ENCODE results near the gene DLX1.
"Not testable (repeated sequence)": the region's sequence is repeated elsewhere in the genome, so short reads cannot be mapped to it uniquely, and the experiment has no call there.

The DLX1 gene

GRCh38 chr2:172085460-172086159, at the start of gene DLX1:
Gene DLX1, plus strand, starts transcription at chr2:172085507. Its CDS starts 171 bp downstream, at chr2:172085678.
- no peak for DNase-seq (ENCODE audit: low read depth in 2 of 2)

- DNase-seq (ENCODE audit: low read depth in 2 of 2) = no peak
These were observed 47.2 kb upstream of the DLX1 start for GRCh38 chr2:172038121-172038520.

GRCh38 chr2:172038604-172039003, 46.7 kb upstream of the DLX1 start:
- DNase-seq (ENCODE audit: low read depth in 2 of 2) = no peak

GRCh38 chr2:172039011-172039704, 46.1 kb upstream of the DLX1 start:
- no peak for DNase-seq (ENCODE audit: low read depth in 2 of 2)

- no peak for DNase-seq (ENCODE audit: low read depth in 2 of 2)
These were observed 45.0 kb upstream of the DLX1 start for GRCh38 chr2:172040311-172040710.

- no peak for DNase-seq (ENCODE audit: low read depth in 2 of 2)
These were observed 39.1 kb upstream of the DLX1 start for GRCh38 chr2:172046080-172046678.

- no peak for DNase-seq (ENCODE audit: low read depth in 2 of 2)
These were observed 38.3 kb upstream of the DLX1 start for GRCh38 chr2:172046866-172047565.

- DNase-seq (ENCODE audit: low read depth in 2 of 2) = no peak
These were observed 37.5 kb upstream of the DLX1 start for GRCh38 chr2:172047566-172048507.

- DNase-seq (ENCODE audit: low read depth in 2 of 2) = no peak
These were observed 36.5 kb upstream of the DLX1 start for GRCh38 chr2:172048508-172049503.

GRCh38 chr2:172049567-172050120, 35.7 kb upstream of the DLX1 start:
- DNase-seq (ENCODE audit: low read depth in 2 of 2) = no peak

- no peak for DNase-seq (ENCODE audit: low read depth in 2 of 2)
These were observed 34.7 kb upstream of the DLX1 start for GRCh38 chr2:172050479-172051125.

GRCh38 chr2:172052000-172052983, 33.0 kb upstream of the DLX1 start:
- DNase-seq (ENCODE audit: low read depth in 2 of 2) = no peak

- DNase-seq (ENCODE audit: low read depth in 2 of 2) = no peak
These were observed 31.8 kb upstream of the DLX1 start for GRCh38 chr2:172053486-172053885.

GRCh38 chr2:172056293-172056692, 29.0 kb upstream of the DLX1 start:
- DNase-seq (ENCODE audit: low read depth in 2 of 2) = no peak

- DNase-seq (ENCODE audit: low read depth in 2 of 2) = no peak
These were observed 26.6 kb upstream of the DLX1 start for GRCh38 chr2:172058660-172059059.

- not testable (repeated sequence) for DNase-seq (ENCODE audit: low read depth in 2 of 2)
These were observed 25.2 kb upstream of the DLX1 start for GRCh38 chr2:172060118-172060517.

- DNase-seq (ENCODE audit: low read depth in 2 of 2) = no peak
These were observed 22.8 kb upstream of the DLX1 start for GRCh38 chr2:172062402-172063004.
